ENCODE measurements around the gene SRSF6.

GRCh38 chr20:43440531-43440930 is 17.2 kb upstream of the SRSF6 start:
- TF ChIP-seq EZH2phosphoT487 (IDR thresholded peaks at IDR 0.05; ENCODE audit: borderline replicate concordance, low read length): no peak
- no peak for TF ChIP-seq CTCF (IDR thresholded peaks at IDR 0.05; ENCODE audit: low read depth, low read length, poor library complexity, severe bottlenecking)

All from DOHH2 (cell line).